HG03175 (cell line): ENCODE measurements around the gene PTPRU.

Source experiments
- ATAC-seq: cut with Tn5 transposase; IDR thresholded peaks from one replicate; pipeline ENCODE4 v1.9.1; 2021; ENCODE audit warnings: mild to moderate bottlenecking, moderate library complexity; ENCODE audit not compliant: unreplicated experiment

Gene PTPRU

DNA sequence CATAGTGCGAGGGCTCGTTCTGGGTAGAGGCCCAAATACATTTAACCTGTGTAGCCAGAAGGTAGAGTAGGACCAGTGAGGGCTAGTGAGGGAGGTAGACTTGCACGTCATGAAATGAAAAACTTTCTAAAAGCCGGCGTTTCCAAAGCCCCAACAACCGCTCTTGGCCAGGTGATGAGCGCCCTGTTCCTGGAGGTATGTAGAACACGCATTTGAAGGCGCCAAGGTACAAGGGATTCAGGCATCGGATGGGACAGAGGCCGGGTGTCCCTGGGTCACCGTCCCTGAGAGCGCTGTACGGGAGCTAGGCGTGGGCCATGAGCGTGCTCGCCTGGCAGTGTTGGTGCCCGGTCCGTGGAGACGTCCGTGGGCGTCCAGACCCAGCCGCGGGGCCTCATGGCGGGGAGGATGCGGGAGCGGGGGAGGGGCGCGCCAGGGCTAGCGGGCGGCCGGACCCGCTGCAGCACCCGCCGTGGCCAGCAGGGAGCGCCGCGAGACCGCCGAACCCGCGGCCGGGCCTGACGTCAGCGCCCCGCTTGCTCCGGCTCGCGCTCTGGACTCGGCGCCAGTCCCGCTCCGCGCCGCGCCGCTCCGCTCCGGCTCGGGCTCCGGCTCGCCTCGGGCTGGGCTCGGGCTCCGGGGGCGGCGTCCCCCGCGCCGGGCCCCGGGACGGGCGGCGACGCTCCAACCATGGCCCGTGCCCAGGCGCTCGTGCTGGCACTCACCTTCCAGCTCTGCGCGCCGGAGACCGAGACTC, at the start of gene PTPRU:
TSS of gene PTPRU (plus strand) at position 568 of the 757 bp plus-strand sequence. CDS start at position 691, 123 bp downstream.
- ATAC-seq = peak; percentile 71

DNA sequence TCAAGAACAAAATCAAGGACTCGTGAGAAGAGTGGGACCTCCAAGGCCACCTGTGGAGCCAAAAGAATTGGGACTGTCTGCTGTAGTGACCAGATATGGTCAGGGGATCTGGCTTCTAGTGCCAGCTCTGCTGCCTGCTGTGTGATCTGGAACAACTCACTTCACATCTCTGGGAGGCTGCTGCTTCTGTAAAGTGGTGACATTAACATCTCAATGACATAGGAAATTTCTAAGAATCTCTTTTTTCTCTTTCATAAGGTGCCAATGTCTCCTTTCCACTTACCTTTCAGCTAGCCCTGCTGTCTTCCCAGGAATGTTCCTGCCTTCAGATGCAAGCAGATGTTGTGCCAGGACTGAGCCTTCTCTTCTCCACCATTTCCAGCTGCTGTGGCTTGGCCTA, 49.6 kb upstream of the PTPRU start:
- ATAC-seq = no peak

DNA sequence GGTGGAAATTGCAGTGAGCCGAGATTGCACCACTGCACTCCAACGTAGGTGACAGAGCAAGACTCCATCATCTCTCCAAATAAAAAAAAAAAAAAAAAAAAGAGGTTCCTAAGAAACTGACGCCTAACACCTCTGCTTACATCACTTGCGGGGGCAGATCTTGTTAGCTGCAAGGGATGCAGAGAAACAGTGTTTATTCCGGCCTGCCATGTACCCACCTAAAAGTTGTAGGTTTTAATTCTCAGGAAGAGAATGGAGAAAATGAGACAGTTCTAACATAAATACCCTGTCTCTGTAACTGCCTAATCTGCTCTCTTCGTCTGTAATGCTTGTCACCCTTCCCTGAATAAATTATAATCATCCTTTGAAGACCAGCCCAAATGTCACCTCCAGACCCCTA, 45.6 kb upstream of the PTPRU start:
- no peak for ATAC-seq

DNA sequence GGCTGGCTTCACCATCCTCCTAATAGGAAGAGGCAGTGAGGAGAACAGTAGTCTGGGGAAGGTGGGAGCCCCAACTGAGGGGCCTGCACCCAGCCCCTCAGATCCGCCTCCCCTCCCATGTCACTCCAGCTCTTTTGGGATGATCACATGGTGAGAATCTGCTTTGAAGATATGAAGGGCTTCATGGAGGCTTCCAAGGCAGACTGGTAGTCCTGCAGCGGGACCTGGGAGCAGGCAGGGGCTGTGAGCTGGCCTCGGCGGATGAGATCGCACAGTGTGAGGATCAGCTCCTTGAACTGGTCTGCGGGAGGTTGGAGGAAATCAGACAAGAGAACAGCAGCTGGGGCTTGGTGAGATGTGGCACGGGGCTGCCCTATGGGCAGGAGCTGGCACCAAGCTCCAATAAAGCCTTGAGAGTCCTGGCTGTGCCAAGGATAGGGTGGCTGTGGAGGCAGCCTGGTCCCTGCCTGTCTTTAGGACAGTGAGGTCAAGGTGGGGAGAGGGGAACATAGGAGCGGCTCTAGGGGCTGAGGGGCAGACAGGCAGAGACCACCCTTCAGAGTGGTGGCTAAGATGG, 42.4 kb upstream of the PTPRU start:
- ATAC-seq = no peak

DNA sequence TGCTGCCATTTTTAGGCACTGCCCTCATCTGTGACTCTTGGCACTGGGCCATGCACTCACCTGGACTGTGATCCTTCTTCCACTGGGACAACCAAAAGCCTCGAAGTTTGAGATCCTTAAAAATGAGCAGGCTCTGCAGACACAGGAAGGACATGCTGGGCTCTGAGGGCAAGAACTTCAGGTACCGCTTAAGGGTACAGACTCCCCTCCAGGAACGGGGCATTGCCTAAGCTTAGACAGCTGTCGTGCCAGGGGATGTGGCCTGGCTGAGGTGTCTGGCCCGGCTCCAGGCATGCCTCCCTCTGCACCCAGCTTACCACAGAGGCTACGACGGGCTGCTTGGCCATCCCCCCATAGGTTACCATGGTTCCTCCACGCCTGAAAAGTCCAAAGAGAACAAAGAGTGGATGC, 40.4 kb upstream of the PTPRU start:
- ATAC-seq = no peak

DNA sequence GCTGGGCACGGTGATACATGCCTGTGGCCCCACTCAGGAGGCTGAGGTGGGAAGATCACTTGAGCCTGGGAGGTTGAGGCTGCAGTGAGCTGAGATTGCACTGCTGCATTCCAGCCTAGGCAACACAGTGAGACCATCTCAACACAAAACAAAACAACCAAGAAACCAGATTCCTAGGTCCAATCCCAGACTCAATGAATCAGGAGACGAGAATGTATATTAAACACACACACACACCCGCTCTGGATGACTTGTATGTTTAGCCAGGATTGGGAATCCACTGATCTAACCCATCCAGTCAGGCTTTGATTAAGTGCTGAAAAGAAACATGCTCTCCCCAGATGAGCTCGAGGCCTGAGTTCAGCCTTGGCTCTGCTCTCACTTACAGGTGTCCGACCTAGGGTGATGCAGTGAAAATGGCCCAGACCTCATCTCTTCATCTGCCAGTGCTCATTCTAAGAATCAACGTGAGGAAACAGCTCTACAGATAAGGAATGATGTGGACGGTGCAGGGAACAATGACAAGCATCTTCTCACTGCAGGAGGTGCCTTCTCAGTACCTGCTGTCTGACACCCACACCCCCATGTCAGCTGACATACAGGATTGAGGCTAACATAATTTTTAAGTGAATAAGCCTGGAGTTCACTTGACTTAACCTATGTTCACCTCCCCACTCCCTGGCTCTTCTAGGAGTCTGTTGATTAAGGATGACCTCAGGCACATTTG, 39.3 kb upstream of the PTPRU start:
- ATAC-seq = no peak

DNA sequence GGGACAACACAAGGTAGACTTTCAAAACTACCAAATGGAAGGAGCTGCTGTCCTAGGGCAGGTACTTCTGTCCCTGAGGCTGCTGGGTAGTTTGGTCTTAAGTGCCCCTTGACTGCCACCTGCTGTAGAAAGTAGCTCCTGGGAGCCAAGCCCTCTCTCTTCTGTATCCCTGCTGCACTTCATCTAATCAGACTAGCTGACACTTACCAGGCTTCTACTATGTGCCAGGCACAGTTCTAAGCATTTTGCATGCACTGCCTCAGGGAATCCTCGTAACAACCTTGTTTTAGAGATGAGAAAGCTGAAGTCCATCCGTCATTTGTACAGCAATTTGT, 38.8 kb upstream of the PTPRU start:
- no peak for ATAC-seq

DNA sequence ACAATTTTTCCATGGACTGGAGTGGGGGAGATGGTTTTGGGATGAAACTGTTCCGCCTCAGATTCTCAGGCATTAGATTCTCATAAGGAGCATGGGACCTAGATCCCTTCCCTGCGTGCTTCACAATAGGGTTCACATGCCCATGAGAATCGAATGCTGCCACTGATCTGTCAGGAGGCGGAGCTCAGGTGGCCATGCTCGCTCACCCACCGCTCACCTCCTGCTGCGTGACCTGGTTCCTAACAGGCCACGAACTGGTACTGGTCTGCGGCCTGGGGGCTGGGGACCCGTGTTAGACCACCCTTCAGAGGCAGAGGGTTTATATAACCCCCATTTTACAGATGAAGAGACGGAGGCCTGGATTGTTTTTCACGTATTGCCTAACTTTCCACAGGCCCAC, 38.3 kb upstream of the PTPRU start:
- ATAC-seq = no peak

DNA sequence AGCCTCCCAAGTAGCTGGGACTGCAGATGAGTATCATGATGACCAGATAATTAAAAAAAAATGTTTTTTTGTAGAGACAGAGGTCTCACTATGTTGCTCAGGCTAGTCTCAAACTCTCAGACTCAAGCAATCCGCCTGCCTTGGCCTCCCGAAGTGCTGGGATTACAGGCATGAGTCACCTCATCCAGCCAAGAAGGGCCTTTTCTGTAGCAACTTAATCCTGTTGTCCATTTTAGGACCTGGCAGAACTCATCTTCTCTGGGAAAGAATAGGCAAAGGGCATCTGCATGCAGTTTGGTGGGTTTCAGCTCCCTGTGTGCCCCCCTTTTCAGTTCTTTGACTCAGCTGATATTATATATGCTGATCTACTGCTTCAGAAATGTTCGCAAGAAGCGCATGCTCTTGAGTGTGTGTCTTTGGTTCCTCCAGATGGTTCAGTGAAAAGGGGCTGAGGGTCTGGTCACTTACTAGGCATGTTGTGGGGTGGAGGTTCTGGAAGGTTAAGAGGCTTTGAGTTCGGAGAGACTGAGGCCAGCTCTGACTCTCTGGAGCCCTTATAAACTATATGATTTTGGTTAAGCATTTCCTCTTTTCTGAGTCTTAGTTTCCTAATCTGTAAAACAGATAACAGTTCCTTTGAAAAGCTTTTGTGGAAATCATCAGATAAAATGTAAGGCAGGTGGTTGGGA, 35.3 kb upstream of the PTPRU start:
- no peak for ATAC-seq

DNA sequence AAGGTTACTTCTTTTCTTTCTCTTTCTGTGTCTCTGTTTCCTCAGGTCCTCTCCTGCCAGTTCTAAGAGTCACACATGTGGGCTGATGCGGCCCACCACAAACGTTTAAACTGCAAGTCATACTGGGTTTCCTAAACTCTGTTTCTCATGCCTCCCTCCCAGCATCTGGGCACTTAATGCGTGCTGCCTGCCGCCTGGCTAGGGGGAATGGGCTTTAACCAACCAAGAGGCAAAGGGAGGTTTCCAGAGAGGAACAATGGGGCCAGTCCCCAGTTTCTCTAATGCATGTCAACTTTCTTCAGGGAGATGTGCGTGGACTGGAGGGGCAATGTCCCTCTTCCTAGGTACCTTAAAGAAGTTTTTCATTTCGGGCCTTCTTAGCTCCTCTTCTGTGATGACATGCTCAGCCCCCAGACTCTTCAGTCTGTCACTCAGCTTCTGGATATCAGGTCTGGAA, 34.7 kb upstream of the PTPRU start:
- ATAC-seq = no peak

DNA sequence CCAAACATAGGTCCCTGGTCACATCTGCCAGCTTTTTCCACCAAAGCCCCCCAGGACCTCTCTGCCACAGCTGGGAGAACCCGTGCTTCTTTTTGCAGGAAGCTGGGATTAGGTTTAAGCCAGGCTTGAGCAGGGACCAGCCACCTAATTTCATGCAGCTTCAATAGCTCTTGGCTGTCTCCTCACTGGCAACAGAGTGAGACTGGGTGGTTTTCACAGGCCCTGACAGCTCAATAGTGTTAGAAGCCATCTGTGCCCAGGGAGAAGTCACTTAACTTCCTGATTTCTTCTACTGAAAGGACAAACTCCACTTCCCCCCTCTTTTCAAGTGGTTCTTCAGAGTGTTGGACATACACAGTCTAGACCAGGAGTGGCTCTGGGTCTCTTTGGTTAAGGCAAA, 34.3 kb upstream of the PTPRU start:
- ATAC-seq = no peak

DNA sequence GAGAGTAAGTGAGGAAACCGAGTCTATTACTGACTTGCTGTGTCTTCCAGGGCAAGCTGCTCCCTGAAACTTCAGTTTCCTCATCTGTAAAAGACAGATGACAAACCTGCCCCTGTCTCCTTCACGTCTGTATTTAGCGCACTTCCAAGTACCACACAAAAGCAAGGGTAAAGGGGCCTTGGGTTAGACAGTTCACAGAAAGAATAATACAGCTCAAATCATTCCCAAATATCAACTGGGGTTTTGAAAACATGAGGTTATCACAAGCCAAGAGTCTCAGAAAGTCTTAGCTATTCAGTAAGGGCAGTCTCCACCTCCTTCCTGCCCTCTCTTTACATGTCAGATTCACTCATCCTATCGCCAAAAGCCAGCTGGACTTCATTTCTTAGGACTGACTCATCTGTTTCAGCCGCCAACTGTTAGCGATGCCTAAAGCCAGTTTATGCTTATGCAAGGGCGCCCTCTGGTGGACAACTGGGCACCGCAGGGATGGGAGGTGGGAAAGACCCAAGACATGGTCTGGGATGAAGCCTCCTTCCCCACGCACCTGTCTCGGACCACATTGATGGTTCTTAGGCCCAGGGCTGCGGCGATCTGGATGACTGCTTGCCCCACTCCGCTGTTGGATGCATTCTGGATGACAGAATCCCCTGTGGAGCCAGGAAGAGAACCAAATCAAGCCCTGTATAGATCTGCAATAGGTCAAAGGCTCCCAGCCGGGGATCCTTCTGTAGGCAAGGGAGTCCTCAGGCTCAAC, 33.6 kb upstream of the PTPRU start:
- peak; percentile 73 for ATAC-seq

DNA sequence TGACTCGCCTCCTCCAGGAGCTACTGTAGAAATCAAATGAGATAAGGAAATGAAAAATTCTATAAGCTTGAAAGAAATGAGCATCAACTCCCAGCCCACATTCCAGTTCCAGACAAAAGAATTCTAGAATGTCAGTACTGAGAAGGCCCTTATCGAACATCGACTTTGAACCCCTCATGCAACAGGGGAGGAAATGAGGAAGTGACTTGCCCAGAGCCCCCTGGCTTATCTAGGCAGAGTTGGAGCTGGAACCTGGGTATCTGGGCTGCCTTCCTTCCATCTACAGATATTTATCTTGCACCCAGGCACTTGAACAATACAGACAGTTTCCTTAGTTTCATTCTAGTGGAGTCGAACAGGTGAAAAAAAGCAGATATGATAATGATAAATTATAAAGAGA, 27.9 kb upstream of the PTPRU start:
- ATAC-seq = no peak

DNA sequence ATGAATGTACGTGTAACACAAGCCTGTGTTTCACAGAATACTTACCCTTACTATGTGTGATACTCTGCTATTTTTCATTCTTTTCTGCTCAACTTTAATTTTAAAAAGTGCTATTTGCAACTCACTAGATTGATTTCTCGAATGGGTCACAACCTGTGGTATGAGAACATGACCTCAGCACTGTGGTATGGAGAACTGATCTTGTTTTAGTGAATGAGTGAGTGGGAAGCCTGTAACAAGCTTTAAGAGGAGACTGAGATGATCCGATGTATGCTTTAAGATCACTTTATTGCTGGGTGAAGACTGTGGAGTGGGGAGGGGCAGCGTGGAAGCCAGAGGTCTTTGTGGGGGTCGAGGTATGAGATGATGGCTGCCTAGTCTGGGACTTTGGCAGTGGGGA, 27.1 kb upstream of the PTPRU start:
- ATAC-seq = no peak

DNA sequence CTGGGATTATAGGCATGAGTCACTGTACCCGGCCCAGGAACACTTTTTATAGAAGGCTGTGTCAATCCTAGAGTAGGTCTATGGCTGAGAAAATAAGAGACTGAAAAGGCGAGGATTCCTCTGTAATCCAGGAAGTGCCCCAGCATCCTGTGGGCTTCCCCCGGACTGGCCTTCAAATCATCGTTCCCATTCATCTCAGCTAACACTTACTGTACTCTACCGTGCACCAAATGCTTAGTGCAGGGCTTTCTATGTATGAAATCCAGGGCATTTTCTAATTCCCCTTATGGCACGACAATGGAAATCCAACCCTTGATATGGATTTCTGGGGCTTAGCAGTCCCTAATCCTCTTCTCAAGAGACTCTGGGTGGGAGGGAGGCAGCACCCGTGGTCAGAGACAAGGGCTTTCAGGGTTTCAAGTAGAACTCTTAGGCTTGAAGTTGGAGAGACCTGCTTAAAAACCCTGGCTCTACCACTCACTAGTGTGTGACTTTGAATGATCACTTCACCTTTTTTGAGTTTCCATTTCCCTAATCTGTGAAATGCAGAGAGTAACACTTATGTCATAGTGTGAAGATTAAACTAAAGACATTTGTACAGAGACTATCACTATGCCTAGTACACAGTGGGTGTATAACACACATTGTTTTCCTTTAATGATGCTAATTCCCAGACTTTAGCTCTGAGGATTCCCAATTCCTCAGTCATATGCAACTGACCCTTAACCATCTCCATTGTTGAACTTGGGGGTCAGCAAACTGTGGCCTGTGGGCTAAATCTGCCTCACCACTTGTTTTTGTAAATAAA, 25.8 kb upstream of the PTPRU start:
- ATAC-seq = peak; percentile 84

DNA sequence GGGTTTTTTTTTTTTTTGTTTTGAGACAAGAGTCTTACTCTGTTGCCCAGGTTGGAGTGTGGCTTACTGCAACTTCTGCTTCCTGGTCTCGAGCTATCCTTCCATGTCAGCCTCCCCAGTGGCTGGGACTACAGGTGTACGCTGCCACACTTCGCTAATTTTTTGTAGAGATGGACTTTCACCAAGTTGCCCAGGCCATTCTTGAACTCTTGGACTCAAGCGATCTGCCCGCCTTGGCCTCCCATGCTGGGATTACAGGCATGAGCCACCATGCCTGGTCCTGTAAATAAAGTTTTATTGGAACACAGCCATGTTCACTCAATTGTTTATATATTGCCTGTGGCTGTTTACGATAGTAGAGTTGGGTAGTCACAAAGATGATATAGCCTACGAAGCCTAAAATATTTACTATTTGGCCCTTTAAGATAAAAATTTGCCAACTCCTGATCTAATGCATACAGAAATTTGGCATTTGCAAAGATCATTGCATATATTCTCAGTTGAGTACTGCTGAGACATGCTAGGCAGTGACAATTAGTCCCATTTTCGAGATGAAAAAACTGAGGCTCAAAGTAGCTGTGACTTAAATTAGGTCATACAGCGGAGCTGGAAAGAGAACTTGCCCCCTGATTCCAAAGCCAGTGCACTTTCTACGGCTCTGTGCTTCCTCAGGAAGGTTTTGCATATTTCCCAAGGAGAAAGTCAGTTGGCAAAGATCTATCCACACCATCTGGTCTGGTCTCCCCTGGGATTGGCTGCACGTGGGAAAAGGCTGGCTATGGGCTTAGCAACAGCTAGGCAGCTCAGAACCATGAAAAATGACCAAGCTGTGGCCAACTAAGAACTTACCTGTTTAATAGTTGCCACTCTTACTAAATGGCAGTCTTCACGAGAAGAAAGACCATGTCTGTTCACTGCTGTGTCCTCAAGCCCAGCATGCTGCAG, 25.0 kb upstream of the PTPRU start:
- peak; percentile 12 for ATAC-seq

DNA sequence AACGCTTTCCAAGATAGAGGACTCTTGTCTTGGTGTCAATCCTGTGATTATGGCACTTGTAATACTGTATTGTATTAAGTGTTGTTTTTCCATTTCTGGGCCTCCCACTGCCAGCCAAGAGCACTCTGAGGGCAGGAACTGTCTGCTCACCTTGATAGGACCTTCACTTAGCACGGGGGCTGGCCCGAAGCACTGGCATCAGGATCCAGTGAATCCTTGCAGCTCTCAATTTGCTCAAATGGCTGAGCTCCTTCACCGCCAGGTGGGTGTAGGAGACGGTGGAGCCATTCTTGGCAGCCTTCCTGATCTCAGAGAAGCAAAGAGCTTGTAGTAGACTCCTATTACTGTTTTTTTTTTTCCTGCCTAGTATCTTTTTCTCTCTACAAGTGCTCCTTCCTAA, 23.3 kb upstream of the PTPRU start:
- no peak for ATAC-seq

DNA sequence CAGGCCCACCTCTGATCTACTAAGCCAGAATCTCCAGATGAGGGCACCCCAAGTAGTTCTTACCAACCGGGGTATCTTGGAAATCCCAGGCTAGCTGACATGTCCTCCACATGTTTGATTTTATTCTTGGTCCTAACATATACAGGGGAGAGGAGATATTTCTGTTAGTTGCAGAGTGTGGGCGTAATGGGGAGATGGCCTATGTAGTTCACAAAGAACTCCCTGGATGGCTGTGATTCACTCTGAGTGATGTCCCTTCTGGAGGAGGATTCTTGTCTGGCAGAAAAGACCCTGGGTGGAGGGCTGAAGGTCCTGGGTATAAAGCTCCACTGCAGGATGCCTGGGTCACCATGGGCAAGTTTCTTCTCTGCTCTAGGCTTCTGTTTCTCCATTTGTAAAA, 18.7 kb upstream of the PTPRU start:
- no peak for ATAC-seq

DNA sequence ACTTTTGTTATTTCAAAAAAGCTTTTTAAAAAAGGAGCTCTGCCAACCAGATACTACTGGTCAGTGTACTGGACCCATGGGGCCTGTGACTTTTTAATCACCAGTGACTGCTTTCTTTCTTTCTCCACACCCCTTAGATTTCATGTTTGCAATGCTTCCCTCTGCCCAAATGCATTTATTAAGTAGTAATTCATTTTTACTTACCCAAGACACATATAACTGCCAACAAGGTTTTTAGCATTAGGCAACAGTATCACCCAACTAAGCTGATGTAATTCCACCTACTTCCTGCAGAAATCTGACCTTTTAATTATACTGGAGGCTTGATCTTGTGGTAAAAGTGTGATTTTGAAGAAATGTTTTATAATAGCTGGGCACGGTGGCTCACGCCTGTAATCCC, 18.1 kb upstream of the PTPRU start:
- ATAC-seq = no peak
